Embryonic facial prominence (tissue), 1 donor: ENCODE data around the gene ANO1.

Source experiments
- DNase-seq: peaks from one replicate; pipeline ENCODE4 v3.0.0-alpha.2; 2016; ENCODE audit errors: extremely low spot score

Gene ANO1

DNA sequence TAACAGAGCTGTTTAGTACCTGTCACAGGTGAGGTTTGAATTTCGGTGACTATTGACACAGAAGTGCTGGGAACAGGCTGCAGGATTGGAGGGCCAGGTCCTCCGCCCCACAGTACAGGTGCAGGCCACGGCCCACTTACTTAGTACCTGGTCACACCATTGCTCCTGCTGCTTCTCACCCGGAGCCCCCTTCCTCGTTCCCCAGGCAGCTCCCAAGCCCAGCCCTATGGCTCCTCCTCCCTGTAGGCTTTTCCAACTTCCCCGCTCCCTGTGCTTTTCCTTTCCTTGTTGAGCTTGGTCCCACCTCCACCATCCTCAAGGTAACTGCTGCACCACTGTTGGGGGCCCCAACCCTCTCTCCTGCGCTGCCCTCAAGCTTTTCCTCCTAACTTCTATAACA is 27.9 kb upstream of the ANO1 start:
- no peak for DNase-seq

- DNase-seq = no peak
Observed at GRCh38 chr11:70054004-70054403, 24.1 kb upstream of the ANO1 start.

DNA sequence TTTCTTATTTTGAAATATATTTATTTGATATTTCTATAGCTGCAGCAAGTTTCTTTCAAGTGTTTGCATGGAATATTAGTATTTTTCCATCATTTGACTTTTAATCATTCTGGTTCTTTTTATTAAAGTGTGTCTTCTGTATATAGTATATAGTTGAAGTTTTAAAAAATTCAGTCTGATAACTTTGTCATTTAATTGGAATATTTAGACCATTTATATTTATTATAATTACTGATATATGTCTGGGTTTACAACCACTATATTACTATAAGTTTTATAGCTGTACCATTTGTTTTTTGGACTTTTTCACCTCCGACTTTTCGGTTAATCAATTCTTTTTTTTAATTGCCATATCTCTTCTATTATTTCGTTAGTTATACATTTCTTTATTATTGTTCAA is 22.7 kb upstream of the ANO1 start:
- no peak for DNase-seq

GRCh38 chr11:70057080-70057479 is 21.0 kb upstream of the ANO1 start:
- DNase-seq = no peak

GRCh38 chr11:70059971-70060370 is 18.1 kb upstream of the ANO1 start:
- DNase-seq = no peak

DNA sequence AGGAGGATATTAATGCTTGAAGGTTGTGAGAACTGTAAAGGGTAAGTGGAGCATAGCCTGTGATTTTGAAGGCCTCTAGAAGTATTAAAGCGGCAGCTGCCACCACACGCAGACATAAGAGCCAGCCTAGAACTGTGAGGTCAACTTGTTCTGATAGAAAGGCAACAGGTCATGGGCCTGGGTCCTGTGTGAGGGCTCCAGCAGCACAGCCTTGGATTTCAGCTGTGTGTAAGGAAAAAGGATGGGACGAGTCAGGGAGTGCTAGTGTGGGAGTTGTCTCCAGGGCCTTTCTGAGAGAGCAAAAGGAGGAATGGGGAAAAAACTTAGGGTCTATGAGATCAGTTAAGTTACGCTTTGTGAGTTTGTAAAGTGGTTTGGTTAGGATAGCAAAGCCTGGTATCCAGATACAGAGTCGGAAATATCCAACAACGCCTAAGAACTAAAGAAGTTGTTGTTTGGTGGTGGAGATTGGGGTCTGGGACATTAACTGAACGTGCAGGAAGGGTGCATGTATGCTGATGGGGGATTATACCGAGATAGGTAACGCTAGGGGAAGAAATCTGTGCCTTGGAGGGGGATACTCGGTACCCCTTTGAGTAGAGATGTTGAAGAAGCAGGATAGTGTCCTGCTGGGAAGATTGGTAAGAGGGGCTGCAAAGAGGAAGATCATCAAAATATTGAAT is 17.4 kb upstream of the ANO1 start:
- DNase-seq = no peak

DNA sequence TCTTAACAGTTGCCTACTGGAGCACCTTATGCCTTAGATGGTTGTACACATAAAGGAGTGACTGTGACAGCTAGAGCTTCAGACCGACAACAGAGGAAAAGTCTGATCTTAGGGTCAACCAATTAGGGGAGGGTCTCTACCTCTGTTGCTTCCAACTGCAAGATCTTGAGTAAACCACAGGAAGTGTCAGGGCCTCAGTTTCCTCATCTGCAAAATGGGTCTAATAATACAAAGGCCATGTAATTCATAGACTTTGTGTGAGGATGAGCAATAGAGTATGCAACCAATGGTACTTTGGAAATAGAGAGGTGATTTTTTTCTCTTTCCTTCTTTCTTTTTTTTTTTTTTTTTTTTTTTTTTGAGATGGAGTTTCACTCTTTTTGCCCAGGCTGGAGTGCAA is 16.4 kb upstream of the ANO1 start:
- DNase-seq = no peak

DNA sequence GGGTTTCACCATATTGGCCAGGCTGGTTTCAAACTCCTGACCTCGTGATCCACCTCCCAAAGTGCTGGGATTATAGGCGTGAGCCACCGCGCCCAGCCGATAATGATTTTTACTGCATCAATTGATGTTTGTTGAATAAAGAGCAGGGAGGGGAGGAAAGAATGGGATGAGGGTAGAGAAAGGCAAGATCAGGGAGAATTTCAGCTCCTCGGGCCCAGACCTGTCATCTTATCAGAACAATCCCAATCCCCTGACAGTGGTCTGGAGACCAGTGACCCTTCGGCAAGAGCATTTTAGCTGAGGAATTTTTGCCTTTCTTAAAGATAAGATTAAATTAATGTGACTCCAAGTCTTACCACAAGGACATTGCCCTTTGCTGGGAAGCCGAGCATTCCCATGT is 15.0 kb upstream of the ANO1 start:
- no peak for DNase-seq

- DNase-seq = no peak
Observed at GRCh38 chr11:70063555-70063954, 14.6 kb upstream of the ANO1 start.

GRCh38 chr11:70064008-70064725 is 13.9 kb upstream of the ANO1 start:
- DNase-seq = no peak

DNA sequence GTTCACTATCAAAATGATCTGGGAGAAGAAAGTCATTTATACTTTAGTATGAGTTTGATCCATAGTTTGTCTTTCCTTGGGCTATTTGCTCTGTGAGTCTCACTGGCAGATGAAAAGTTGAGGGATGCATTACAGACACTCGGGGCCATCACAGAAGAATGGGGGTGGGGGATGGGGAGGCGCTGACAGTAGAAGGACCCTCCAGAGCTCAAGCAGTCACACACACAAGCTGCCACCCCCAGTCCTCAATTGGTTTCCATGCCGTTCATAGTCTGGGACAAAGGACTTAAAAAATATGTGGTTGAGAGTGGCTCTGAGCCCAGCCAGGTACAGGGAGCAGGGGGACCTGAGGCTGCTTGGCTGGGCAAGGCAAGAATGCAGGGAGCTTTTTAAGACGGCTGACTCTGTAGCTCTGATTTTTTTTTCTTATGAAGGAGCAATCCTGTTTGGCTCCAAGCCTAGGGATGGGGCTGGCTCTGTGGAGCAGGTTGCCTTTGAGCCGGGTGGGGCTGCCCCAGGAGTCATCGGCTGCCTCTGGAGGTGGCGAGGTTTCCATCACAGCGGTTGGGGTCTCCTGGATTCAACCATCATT is 13.3 kb upstream of the ANO1 start:
- no peak for DNase-seq

DNA sequence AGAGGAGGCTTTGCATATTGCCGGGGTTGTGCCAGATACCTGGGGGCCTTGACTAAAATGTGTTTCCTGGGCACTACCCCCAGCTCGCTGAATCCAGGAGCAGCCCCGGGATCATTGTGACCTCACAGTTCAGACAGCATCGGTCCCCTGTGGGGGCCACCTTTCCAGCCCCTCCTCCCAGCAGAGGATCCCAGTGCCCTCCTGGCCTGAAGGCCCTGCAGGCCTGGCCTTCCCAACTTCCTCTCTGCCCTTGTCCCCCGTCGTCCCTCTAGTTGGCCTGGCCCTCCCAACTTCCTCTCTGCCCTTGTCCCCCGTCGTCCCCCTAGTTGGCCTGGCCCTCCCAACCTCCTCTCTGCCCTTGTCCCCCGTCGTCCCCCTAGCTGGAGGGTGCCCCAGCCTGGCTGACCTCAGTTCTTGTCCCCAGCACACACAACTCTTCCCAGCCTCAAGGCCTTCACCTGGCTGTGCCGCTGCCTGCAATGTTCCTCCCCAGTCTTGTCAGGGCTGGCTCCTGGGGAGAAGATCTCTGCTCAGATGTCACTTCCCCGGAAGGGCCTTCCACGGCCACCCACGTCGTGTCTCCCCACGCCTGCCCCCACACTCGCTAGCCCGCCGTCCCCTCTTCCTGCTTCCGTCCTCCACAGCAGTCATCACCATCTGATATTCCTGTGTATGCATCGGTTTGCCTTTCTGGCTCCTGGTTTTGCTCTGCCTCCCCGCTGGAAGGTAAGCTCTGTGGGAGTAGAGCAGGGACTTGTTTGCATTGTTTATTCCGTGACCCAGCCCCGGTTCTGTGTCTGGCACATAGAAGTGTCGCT is 12.6 kb upstream of the ANO1 start:
- no peak for DNase-seq

- DNase-seq = no peak
Observed at GRCh38 chr11:70066136-70066520, 12.0 kb upstream of the ANO1 start.

DNA sequence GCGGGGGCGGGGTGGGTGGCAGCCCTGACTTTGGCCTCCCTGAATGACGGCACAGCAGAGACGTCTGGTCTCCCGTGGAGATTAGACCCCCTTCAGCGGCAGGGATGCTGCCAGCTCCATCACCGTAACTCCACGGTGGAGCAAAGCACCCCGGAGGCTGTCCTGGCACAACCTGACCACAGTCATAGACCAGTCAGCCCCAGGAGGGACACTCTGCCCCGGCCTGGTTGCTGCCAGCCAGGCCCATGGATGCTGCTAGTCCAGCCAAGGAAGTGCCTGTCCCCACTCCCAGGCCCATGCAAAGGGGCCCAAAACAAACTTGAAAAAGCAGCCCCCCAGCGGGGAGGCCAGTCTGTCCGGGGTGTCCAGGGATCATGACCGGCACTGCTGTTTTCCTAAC is 11.5 kb upstream of the ANO1 start:
- DNase-seq = no peak

- DNase-seq = no peak
Observed at GRCh38 chr11:70067036-70067435, 11.1 kb upstream of the ANO1 start.

- no peak for DNase-seq
Observed at GRCh38 chr11:70067591-70068341, 10.4 kb upstream of the ANO1 start.

- no peak for DNase-seq
Observed at GRCh38 chr11:70068345-70068744, 9.8 kb upstream of the ANO1 start.

DNA sequence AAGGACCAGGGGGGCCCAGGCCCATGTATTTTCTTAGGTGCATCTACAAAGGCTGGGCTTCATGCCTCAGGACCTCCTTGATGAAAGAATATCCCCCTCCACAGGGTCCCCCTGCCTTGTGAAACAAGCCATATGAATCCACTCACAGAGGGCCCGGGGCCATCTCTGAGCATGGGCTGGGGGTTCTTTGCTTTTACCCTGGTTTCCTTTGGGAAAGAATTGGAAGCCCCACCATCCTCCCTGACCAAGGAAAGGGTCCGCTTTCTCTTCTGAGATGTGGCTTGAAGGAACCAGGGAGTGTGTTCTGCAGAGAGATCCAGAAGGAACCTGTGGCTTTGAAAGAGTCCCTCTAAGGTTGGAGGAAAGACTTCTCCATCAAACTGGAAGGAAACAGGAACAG is 9.2 kb upstream of the ANO1 start:
- no peak for DNase-seq

GRCh38 chr11:70070706-70071105 is 7.4 kb upstream of the ANO1 start:
- no peak for DNase-seq

DNA sequence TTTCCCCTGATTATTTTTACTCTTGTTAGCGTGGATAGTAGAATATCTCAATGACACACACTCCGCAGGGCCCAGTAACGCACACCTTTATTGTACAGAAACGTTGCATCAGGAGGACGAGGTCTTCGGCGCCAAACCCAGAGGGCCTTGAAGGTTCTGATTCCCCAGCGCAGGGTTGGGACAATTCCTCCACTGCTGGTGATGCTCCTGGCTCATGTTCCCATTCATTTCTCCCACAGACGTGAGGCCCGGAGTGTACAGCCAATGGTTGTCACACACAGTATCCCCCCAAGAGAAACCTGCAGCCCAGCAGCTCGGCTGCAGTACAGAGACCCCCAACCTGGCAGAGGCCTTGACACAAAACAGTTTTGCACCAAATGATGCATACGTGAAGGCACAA is 6.1 kb upstream of the ANO1 start:
- no peak for DNase-seq

GRCh38 chr11:70072461-70072860 is 5.7 kb upstream of the ANO1 start:
- no peak for DNase-seq
